Activated CD8-positive, alpha-beta memory T cell treated with anti-CD3 and anti-CD28 coated beads, Interleukin-2, amount 50 U/mL, for 24 hours (primary cell): ENCODE measurements around the gene SH3RF2.

ENCODE experiments used
- DNase-seq: peaks from one replicate; pipeline ENCODE4 v3.0.0-alpha.2; 2020; ENCODE audit errors: extremely low read depth

The SH3RF2 gene

DNA sequence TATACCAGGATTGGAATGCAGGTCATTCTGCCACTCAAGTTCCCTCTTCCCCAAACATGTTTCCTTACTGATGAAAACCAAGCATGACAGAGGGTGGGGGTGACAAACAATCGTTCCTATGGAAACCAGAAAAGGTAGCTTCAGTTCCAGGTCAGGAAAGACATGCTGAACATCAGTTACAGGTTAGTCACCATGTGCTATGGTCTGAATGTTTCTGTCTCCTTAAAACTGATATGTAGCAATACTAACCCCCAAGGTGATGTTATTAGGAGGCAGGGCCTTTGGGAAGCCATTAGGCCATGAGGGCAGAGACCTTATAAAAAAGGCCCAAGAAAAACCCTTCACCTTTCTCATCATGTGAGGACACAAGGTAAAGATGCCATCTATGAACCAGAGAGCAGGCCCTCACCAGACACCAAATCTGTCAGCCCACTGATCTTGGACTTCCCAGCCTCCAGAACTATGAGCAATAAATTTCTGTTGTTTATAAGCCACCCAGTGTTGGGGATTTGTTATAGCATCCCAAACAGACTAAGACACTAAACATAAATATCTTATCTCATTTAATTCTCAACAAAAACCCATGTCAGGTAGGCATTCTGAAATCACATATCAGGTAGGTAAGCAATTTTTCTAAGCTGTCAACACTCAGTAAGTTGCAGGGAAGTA, 15.7 kb upstream of the SH3RF2 start:
- no peak for DNase-seq

DNA sequence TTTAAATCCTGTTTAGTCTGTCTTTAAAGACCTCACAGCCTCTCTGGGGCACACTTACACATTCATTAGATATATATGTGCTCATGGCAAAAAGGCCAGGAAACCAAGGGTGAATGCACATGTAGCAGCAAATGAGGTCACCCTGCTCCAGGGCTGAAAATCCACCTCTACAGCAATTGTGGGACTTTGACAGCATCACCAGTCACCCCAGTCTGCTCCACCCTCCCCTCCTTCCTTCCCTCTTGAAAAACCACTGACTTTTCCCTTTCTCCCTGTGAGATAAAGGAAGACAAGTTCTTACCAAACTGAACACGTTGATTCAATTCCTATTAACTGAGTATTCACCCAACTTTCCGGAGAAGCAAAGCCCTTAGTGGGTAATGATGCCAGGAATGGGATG, 15.2 kb upstream of the SH3RF2 start:
- DNase-seq, result no peak

DNA sequence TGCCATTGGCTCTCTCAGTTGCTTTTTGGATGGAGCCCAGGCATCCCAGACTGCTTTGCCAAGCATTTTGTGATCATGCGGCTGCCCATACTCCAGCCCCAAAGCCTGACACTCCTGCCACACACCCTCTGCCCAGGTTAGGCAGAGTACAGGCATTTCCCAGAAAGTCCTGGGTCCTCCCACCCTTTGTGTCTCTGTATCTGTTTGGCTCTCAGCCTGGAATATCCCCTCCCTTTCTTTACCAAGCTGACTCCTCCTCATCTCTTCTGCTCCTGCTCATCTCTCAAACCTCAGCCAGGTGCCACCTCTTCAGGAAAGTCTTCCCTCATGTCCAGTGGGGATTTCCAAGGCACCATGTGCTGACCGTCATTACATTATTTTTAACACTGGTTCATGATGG, 14.3 kb upstream of the SH3RF2 start:
- DNase-seq, result no peak

DNA sequence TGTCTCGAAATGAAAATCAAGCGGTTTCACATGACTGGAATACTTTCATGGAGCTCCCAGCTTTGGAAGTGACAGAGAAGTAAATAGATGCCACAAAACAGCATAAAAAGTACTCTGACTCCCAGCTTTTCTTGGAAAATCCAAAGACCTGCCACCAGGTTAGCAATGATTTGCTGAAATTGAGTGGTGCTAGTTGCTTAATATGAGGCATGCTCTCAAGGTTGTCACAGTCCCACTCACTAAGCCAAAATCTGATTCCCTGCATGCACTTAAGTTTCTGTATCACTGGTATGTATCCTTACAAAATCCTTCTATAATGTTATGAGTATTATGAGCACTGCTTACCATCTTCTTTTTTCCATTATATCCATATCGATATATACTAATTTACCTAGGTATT, 13.0 kb upstream of the SH3RF2 start:
- DNase-seq, result no peak

DNA sequence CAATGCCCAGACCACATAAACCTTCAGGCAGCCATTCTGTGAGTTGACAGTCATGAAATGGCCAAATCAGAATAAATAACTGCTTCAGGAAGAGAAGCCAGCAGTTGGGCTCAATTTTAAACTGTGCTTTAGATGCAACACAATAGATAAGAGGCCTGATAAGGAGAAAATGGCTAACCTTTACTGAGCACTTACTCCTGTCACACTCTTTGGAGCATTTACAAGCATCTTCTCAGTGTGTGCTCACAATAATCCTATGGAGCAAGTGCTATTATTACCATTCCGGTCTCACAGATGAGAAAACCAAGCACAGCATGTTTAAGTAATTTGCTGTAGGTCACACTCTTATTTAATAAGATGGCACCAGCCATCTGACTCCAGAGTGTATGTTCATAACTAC, 11.5 kb upstream of the SH3RF2 start:
- DNase-seq, result no peak

DNA sequence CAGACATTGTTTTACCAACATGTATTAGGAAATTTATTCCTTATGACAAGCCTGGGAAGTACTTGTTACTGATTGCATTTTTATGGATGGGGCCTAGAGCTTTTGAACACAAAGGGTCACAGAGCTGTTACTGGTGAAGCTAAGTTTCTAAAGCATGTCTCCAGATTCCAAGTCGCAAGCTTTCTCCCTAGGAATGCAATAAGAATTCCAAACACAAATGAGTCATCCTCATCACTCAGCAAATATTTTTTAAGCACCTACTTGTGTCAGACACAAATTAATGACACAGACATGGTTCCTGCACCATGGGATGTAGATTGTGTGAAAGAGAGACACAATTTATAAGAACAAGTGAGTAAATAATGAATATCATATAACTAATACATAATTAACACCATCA, 11.0 kb upstream of the SH3RF2 start:
- DNase-seq, result no peak

DNA sequence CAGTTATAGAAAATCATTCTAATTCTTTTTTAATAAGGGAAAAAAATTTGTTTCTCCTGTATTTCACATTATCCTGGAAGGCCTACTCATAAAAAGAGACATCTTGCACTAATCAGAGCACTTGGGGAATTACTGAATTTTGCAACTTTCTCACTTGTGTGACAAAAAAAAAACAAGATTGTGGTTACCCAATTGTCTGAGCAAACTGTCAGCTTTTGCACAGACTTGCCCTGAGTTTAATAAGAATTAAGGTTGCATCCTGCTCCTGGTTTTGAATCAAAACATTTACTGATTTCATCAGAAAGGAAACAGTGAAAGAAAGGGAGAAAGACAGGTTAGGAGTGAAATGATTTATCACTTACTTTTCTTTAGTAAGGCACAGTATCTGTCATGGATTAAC, 10.6 kb upstream of the SH3RF2 start:
- no peak for DNase-seq

DNA sequence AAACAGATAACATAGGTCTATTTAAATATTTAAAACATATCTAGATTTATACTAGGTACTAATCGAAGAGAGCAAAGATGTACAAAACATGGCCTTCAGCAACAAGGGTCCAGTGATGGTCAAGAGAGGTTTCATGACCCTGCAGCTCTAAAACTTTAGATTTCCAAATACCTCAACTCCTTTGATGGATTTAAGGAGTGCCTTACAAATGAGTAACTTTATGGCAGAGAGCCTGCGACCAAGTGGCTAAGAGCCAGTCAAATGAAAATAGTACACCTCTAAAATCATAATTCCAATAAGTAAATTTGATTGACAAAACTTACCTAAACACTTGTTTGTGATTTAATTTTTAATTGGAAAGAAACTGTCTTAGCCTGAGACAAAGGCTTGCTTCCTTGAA, 4.7 kb upstream of the SH3RF2 start:
- no peak for DNase-seq

DNA sequence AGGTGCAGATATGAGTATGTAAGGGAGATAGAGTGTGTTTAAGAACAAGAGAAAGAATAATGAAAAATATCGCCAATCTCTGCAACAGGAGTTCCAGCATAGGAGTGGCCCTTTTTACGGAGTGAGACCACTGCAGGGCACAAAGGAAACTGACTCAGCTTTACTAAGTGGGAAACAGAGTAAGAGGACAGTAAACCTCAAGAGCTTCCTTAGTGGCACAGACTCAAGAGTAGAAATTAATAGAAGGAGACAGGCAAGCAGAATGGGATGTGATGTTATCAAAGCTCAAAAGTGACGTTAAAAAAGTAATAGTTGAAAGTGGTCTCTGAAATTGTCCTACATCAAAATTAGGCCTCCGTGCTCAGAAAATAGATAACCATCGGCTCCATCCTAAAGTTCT, 2.1 kb upstream of the SH3RF2 start:
- DNase-seq, result no peak

DNA sequence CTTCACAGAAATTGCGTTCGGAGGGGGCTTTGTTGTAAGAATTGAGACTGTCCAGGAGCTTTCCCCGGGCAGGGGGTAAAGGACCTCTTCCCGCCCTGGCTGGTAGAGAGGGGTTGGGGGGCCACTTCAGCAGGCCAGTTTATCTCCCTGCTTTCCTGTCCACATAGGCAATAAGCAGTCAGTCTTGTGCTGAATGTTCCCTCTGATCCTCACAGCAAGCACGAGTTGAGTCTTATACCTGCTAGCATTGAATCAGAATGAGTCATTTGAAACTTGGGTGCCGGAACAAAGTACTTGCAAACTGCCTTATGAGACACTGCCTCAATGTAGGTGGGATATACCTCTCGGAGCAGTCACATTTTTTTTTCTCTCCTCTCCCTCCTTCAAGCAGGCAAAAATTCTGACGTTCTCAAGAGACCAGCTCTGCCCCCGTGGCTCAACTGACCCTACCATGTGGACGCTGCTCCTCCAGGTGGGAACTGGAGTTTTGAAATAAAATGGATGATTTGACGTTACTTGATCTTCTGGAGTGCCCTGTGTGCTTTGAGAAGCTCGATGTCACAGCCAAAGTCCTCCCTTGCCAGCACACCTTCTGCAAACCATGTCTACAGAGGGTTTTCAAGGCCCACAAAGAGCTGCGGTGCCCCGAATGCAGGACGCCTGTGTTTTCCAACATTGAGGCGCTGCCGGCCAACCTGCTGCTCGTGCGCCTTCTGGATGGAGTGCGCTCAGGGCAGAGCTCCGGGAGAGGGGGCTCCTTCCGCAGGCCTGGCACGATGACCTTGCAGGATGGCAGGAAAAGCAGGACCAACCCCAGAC, 1.3 kb downstream of the SH3RF2 start:
- no peak for DNase-seq

DNA sequence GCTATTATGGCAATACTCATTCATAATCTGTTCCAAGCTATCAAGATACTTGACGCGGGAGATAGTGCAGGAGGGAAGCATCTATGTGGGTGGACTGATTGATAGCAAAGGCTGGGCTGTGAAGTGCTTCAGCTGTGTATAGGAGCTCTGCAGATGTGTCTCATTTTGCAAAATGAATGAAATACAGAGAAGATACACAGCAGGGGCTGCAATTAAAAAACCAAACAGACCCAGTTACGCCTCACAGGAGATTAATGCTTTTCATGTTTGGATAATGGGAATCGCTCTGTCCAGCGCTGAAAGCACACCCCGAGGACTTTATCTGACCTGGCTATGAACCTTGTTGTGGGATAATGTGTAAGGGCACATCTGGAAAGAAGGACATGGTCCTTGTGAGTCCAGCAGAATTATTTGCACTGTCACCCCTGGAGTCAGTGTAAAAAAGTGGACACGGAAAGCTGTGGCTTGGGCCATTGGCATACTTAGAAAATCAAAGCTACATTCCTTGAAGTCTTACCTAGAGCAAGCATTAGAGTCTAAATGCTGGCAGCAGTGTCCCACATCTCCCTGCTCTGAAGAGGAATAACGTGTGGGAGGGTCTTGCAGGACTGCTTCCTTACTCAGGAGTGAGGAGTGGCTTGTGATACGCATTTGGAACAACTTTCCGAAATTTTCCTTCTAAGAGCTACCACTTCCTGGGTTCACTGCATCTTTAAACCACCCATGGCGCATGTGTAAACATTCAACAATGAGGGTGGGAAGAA, 2.6 kb downstream of the SH3RF2 start:
- DNase-seq, result no peak

DNA sequence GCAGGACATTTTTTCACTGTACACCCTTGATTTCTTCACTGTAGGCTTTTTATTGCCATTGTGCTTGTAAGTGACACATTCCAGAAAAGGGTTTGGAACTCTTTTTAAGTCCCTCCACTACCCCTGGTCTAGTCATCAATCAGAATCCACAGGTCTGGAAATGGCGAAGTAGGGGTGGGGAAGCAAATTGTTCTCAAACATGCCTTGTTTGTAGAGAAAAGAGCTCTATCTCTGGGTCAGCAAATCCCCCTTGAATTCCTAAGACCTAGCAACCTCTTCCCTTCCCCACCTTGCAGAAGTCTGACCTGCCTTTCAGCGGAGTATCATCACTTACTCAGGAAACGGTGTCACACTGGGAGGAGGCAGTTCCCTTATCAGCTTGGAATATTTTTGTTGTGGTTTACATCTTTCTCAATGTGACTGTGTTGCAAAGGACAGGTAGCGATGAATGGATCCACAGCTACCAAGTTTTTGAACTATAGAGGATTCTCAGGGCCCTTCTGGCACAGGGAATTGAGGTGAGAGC, 3.2 kb downstream of the SH3RF2 start:
- DNase-seq, result no peak

DNA sequence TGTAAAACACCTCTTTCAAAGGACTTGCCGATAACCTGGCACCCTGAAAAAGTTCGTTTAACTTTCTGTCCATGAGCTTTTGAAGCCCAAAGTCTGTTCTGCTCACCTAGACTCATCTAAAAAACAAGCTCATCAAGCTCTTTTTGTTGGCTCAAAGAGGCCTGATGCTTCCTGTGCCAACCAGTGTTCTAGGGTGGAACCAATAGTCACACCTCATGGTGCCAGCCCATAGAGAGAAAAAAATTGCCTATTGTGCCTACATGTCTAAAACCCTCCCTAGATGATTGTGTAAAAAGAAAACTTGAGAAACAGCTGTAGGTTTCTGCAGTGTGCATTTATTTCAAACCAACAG, 4.7 kb downstream of the SH3RF2 start:
- no peak for DNase-seq

DNA sequence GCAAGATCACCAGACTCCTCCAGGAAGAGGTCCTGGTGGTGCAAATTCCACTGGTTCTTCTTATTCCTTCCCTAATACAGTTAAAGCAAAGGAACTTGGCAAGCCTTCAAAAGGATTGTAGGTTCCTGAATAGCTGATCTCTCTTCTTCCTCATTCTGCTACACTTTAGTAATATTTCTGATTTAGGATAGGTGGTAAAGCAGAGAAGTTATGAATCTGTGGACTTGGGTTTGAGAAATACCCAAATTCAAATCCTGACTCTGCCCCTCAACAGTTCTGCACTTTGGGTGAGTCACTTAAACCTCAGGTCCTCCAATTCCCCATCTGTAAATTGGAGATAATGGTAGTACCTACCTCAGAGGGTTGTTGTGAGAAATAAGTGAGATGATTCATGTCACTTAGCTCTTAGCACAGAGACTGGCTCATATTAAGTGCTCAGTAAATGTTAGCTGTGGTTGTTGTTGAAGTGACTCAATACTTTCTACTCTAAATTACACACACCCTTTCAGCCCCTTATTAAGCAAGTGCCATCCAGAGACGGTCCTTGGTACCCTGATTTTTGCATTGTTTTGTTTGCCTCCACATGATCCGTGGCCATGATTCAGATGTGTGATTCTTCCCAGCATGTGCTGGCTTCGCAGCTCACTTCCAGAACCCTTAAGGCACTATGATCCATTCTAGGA, 5.2 kb downstream of the SH3RF2 start:
- DNase-seq, result no peak

DNA sequence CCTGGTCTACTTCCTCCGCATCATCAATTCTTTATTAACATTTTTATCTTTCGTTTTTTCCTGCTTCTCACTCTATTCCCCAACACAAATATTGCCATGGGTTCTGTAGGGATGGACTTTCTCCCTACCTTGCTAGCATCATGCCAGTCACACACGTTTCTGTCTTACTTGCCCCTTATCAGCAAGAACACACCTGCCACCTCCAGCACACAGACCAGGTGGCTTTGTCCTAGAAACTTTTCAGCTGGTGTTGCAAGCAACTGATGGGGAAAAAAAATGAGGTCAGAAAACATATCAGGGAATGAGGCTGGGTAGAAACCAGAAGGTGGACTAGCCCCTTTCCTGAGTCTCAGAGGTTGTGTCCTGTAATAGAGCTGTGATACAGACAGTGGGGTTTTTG, 5.8 kb downstream of the SH3RF2 start:
- DNase-seq, result no peak

DNA sequence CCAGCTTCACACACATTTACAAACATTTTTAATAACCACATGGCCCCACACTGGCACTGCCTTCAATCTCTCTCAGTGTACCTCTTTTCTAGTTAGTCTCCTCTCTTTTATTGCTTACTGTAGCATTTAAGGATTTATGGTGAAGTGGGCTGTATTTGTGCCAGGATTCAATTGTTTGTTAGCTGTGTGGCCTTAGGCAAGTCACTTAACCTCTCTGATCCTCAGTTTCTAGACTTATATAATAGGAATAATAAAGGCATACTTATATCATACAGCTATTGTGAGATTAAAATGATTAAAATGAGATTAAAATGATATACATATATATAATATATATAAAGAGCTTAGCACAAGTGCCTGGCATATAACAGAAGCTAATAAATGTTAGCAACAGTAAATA, 6.4 kb downstream of the SH3RF2 start:
- no peak for DNase-seq

DNA sequence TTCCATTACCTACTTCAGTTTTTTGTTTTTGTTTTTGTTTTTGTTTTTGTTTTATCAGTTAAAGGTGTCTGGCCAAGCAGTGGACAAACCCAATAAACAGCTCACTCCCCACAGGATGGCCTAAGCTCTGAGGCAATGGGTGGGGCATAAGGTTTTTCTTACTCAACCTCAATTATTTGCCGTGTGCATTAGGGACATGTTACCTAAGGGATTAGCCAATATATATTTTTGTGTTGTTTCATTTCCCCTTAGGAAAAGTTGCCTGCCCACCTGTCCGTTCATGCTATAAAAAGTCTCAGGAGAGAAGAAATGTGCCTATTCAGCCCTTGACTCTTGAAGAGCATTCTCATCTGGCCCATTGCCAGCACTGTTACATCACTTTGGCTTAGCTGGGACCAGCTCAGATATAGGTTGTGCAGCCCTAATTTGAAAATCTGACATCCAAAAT, 7.3 kb downstream of the SH3RF2 start:
- DNase-seq, result no peak

DNA sequence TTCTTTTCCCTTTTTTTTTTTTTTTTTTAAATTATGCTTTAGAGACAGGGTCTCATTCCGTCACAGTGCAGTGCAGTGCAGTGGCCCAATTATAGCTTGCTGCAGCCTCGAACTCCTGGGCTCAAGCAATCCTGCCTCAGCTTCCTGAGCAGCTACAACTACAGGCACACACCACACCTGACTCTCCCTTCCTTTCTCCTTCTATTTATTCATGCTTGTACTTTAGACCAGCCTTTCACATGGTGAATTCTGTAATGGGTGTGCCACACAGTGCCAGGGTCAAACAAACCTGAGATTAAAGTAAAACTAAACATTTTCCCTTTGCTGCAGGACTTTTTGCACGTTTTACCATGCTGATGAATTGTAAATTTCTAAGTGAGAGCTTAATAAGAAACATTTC, 8.0 kb downstream of the SH3RF2 start:
- DNase-seq, result no peak

DNA sequence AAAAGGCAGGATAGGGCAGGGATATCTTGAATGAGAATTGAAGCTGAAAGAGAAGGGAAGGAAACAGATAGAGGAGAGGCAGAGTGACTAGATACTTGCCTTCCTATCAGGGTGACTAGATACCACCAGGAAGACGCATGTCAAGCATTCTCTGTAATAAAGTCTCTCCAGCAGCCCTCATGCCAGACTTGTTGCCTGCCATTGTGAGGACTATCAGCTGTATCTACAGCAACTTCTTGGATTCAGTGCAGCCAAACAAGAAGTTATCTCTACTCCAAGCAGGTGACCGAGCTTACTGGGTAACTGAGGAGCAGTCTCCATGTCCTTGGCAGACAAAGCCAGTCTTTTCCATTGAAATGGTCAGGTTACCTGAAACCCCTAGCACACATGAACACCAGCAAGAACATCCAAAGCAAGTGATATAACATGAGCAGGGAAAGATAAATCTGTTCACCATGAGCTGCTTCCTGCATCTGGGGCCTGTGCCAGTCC, 9.3 kb downstream of the SH3RF2 start:
- DNase-seq, result no peak

DNA sequence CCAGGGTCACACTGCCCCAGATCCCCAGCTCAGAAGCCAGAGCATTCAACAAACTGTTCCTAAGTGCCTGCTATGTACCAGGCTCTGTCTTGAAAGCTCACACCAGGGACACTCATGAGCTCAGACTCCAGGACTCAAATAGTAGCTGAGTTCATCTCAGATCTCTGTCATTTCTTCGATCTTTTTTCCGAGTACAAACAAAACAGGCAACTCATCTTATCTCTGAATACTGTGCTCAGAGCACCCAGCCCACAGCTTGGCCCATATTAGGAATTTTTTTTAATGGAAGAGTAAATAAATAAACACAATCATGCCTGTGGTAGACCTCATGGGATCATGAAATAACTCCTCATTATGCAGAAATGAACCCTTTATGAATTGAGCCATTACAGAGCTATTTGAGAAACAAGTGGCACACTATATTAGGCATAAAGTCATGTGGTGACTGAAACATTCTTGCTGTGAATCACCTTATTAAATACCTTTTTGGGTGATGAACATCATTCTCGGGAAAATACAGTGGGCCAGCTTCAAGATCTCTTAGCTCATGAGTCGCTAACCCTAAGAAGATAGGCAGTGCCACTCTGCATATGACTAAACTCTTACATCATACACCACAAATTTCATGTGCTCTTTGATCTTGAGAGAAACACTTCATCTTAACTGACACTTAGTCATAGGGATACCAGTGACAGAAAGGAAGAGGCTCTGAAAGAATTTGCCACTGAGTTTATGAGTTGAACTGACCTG, 9.9 kb downstream of the SH3RF2 start:
- no peak for DNase-seq

DNA sequence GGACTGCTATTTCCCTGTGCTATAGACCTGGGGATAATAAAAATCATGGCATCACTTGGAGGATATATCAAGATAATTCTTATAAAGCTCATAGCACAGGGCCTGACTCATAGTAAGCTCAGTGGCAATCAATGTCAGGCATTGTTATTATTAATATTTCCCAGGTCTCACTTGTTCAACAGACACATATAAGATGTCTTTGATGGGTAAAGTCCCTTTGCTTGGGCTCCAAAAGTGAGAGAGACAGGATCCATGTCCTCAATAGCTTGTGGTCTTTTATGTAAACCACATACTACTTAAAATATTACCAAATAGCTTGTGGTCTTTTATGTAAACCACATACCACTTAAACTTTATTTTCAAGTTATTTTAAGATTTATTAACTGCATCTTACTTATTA, 11.2 kb downstream of the SH3RF2 start:
- DNase-seq, result no peak
